Fibroblast of skin of left quadriceps (primary cell): Measurements from ENCODE around the gene RNF212.

Source experiments
- DNase-seq, 2 experiments: peaks; one replicate each; pipeline ENCODE4 v3.0.0-alpha.2; 2013; ENCODE audit warnings: low read depth in 2 of 2

Gene RNF212

GRCh38 chr4:1036976-1037810, 76.2 kb downstream of the RNF212 start:
- no peak for DNase-seq

- no peak for DNase-seq
Observed at GRCh38 chr4:1036095-1036494, 77.3 kb downstream of the RNF212 start.

- no peak for DNase-seq
Observed at GRCh38 chr4:1035510-1035909, 77.9 kb downstream of the RNF212 start.

- DNase-seq: no peak
Observed at GRCh38 chr4:1033840-1034551, 79.4 kb downstream of the RNF212 start.

GRCh38 chr4:1032861-1033260, 80.5 kb downstream of the RNF212 start:
- no peak for DNase-seq

GRCh38 chr4:1031956-1032795, 81.2 kb downstream of the RNF212 start:
- DNase-seq: no peak

- DNase-seq: no peak
Observed at GRCh38 chr4:1031346-1031745, 82.0 kb downstream of the RNF212 start.

- DNase-seq: no peak
Observed at GRCh38 chr4:1030559-1030958, 82.8 kb downstream of the RNF212 start.

GRCh38 chr4:1030031-1030430, 83.3 kb downstream of the RNF212 start:
- no peak for DNase-seq

- no peak for DNase-seq
Observed at GRCh38 chr4:1029529-1029928, 83.8 kb downstream of the RNF212 start.

- no peak for DNase-seq
Observed at GRCh38 chr4:1028574-1029220, 84.7 kb downstream of the RNF212 start.

- no peak for DNase-seq
Observed at GRCh38 chr4:1027915-1028238, 85.5 kb downstream of the RNF212 start.

GRCh38 chr4:1027219-1027914, 86.0 kb downstream of the RNF212 start:
- DNase-seq: no peak

GRCh38 chr4:1026115-1026514, 87.2 kb downstream of the RNF212 start:
- DNase-seq: no peak

GRCh38 chr4:1024882-1025545, 88.3 kb downstream of the RNF212 start:
- DNase-seq: no peak

GRCh38 chr4:1023895-1024740, 89.2 kb downstream of the RNF212 start:
- no peak for DNase-seq

- no peak for DNase-seq
Observed at GRCh38 chr4:1023075-1023640, 90.2 kb downstream of the RNF212 start.

- DNase-seq: no peak
Observed at GRCh38 chr4:1022739-1023066, 90.7 kb downstream of the RNF212 start.

GRCh38 chr4:1022051-1022738, 91.2 kb downstream of the RNF212 start:
- no peak for DNase-seq
